NCI-H2196 (cell line): ENCODE results near the gene CCDC8.
"Not testable (repeated sequence)": the region's sequence is repeated elsewhere in the genome, so short reads cannot be mapped to it uniquely, and the experiment has no call there.

Experiments used
- DNase-seq: peaks from one replicate; lab custom pipeline; 2025; ENCODE audit not compliant: unreplicated experiment; lab: John Stamatoyannopoulos, UW

Gene CCDC8

DNA sequence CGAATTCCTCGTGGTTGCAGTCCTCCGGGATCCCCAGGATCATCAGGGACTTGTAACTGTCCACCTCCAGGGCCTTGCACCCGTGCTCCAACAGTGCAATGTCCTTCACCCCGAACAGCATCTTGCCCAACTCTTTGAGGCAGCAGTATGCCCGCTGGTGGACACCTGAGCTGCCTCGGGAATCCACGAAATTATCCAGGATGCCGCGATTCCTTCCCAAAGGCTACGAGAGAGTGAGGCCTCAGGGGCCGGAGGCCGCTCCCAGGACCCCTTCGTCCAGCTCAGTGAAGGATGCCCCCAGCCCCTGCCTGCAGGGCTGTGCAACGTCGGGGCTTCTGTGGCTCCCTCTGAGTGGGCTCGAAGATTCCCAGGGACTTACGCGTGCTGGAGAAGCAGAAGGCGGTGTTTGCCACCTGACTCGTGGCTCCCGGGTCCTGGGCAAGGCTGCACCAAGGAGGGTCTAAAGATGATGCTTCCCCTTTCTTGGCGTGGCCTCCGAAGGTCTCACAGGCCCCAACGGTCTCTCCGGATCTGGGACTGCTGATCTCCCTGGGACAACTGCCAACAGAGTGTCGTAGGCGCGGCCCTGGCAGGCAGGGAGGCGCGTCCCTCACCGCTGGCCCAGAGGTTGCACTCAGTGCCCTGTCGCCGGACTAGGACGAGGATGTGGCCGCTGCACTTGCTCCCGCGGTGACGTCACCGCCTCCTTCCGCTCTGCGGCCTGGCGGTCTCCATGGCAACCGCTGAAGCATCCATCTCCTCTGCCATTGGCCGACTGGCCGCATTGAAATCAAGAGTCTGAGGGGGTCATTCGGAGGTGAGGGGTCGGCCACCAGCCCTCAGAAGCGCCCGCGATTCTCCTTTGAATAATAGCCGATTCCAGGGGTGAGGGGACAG is 15.1 kb upstream of the CCDC8 start, which contains the start of gene PNMA8C:
Gene PNMA8C (minus strand): TSS at position 698 of the 897 bp plus-strand sequence. CDS start 577 bp downstream, at position 121.
- peak; percentile 91 for DNase-seq

DNA sequence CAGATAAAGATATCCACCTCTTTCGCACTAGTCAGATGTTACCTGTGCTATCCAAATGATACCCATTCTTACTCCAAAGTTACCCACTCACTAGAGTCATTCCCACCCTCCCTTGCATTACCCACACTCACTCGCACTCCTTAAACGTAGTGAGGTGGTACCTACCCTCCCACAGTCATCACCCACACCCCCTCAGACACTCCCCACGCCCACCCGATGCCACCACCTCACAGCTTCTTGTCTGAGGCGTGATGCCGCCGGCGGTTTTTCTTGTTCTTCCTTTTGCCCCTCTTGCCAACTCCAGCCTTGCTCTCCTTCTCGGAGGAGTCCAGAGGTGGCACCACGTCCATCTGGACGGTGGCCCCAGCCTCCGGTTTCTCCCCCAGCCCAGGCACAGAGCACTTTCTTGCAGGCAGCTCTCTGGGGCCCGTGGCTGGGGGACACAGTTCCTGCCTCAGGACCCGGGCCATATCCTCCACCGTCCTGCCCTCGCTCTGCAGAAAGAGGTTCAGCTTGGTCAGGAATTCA is 14.2 kb upstream of the CCDC8 start:
- DNase-seq = no peak

DNA sequence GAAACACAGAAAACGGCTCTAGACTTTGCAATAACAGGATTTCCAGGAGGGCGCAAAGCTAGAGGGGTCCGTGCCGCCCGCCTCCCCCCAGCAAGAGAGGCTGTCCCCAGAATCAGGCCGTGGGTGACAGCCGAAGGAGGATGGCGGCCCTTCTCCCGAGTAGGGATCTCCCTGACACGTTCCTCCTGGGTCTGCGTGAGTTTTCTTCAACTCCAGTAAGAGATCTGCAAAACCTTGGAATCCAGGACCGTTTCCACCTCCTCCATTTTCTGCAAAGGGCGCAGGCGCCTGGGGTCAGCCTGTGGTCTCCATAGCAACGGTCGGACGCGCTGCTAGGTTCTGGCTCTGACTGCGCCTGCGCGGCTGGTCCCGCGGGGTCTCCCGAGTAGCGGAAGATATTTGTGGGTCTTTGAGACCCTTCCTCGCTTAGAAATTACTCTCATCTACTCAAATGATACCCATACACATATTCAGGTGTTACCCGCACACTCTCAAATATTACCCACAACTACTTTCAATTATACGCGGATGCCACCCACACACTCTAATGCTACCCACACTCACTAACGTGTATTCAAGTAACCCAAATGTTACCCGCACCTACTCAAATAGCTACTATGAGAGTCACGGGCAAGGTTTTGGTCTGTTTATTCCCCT is 13.3 kb upstream of the CCDC8 start:
- peak; percentile 67 for DNase-seq

DNA sequence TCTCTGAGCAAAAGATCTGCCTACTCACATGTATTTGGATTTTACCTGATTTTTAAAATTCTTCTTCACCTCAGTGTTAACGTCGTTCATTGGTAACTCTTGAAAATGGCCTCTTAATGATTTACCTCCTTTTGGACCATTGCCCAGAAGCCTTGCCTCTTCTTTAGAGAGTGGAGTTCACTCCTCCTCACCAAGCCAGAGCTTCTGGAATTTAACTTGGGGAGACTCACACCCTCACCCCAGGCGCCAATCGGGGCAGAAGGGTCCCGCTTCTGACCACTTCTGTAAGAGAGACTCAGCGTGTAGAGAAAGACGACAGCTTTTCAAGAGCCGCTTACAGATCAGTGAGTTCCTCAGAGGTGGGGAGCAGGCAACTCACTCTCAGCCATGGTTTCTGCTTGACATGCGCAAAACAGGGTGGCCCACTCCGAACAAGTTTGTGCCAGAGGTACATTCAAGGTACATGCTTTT is 12.7 kb upstream of the CCDC8 start:
- DNase-seq = no peak

DNA sequence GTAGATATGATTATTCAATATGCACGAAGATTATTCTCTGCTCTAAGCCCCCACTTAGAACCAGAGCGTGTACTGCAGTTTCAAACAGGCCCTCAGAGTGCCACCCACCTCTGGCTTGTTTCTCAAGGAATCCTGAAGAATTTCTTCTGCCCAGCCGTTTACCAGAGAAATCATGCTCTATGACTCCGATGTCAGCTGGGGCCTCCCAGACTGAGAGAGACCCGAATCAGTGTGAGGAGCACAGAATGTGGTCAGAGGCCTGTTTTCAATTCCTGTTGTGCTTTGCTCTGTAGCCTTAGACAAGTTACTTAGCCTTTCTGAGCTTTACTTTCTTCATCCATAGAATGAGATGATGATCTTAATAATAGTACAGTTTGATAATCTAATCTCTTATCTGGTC is 9.8 kb upstream of the CCDC8 start:
- DNase-seq = no peak

DNA sequence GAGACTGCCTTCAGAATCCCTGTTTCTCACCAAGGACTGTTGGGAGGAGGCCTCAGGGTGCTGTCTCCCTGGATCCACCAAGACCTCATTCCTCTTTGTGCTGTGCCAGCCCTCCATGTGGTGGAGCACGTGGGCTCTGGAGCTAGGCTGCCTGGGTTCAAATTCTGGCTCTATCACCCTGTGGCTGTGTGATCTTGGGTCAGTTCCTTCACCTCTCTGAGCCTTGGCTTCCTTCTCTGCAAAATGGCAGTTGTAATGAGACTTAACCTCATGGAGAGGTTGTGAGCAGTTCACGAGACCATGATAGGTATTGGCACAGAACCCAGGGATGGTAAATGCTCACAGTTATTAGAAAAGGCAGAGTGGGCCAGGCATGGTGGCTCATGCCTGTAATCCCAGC is 9.0 kb upstream of the CCDC8 start:
- no peak for DNase-seq

DNA sequence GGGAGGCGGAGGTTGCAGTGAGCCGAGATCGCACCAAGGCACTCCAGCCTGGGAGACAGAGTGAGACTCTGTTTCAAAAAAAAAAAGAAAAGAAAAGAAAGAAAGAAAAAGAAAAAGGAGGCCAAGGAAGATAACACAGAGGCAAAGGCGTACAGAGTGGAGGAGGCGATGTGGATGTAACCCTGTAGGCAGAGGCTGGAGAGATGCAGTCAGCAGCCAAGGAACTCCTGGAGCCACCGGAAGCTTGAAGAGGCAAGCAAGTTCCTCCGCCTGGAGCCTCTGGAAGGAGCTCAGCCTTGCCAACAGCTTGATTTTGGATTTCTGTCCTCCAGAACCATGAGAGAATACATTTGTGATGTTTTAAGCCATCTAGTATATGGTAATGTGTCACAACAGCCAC is 6.7 kb upstream of the CCDC8 start:
- no peak for DNase-seq

DNA sequence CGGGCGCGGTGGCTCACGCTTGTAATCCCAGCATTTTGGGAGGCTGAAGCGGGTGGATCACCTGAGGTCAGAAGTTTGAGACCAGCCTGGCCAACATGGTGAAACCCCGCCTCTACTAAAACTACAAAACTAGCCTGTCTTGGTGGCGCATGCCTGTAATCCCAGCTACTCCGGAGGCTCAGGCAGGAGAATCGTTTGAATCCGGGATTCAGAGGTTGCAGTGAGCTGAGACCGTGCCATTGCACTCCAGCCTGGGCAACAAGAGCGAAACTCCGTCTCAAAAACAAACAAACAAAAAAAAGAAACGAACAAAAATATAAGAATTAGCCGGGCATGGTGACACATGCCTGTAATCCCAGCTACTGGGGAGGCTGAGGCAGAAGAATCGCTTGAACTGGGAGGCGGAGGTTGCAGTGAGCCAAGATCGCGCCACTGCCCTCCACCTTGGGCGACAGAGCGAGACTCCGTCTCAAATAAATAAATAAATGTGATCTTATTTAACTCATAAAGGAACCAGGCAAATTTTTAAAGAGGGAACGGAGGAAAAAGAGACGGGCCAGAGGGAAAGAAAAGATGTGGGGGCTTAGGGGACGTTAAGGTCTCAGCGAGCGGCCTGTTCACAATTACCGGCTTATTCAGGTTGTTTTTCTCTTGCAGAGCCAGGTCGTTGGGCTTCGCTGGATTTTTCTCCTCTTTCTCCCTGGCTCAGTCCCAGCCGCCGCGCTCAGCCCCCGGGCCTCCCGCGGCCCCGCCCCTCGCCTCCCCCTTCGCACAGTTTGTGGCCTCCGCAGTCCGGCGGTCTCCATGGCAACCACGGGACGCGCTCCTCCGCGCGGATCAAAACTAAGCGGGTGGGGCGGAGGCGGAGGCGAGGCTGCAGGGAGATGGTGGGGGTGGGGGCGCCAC is 2.7 kb upstream of the CCDC8 start:
- peak; percentile 95 for DNase-seq

DNA sequence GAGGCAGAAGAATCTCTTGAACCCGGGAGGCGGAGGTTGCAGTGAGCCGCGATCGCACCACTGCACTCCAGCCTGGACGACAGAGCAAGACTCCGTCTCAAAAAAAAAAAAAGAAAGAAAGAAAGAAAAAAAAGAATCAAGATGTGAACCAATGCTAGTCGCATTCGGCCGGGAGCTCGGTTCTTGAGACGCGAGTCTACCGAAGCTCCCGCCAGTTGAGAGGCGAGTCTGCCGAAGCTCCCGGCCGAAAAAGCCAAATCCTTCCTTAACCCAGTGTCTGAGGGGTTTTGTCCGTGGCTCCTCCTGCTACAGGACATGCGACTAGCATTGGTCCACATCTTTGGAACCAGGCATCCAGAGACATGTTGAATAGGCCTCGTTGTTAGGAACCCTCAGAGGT is 1.5 kb upstream of the CCDC8 start:
- not testable (repeated sequence) for DNase-seq

DNA sequence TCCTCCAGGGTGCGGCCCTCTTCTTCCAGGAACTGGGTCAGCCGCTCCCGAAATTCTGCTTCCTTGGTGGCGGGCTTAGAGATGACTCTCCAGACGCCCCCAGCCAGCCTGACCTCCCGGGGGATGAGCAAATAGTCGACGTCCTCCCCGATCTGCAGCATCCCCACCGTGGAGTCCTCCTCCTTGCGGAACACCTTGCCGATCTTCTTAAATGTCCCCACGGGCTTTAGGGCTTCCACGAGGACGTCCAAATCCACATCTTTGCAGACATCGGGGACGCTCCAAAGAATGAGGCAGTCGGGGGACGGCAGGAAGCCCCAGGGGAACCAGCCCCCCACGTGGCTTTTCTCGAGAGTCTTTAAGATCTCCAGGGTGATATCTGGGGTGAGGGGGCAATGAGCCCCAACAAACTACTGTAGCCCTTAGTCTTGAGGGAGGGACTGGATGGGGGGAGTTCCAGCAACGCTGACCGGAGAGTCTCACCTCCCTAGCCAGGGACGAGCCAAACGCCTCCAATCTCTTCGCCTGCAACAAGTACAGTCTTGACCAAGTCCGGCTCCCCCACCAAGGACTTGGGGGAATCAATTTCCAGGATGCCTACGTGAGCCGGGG is 608 bp downstream of the CCDC8 start:
- no peak for DNase-seq

DNA sequence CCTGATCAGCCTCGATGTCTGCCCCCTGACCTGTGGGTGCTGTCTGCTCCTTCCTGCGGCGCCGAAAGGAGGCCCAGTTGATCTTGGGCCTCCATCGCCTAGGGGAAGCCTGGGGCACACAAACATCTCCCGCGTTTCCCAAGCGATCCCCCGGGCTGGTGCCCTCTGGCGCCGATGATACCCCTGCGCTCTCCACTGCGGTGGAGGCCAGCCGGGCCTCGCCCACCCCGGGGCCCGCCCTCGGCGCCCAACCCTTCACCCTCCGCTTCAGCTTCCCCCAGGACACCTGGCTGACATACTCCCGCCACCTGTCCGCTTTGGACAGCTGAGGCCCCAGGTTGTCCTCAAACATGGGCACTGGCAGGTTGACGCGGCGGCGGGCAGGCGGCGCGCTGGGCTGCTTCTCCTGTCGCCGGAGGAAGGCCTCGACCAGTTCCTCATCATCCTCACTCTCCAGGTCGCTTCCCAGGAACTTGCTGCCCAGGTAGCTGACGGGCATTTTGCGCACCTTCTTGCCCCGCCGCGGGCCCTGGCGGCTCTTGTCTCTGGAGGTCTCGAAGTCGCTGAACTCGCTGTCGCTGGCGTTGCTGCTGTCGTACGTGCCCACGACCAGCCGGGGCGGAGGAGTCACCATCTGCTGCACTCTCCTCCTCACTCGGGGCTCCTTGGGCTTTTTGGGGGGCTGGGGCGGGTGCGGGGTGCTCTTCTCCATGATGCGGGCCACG is 1.3 kb downstream of the CCDC8 start:
- DNase-seq = no peak

DNA sequence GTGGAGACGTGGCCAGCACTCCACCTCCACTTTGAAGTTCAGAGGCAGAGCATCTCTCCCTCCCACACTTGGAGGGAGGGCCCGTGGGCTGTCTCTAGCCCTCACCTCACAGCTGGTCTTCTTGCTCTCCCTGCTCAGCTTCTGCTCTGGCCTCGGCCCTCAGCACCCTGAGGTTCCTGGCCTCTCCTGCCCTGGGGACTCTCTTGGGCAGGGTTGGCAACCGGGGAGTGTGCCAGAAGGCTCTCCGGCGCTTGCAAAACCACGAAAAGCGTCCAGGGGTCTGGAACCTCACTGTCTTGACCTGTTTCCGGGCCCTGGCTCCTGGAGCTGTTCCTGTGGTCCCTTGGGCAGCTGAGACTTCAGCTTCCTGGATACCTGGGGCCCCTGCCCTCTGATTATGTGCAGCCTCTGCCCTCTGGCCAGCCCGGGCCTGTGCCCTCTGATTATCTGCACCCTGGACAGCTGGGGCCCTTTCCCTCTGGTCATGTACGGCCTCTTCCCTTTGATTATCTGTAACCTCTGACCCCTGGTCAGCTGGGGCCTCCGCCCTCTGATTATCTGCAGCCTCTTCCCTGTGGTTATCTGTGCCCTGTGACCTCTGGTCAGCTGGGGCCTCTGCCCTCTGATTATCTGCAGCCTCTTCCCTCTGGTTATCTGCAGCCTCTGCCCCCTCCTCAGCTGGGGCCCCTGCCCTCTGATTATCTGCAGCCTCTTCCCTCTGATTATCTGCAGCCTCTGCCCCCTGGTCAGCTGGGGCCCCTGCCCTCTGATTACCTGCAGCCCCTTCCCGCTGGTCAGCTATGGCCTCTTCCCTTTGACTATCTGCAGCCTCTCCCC is 2.1 kb downstream of the CCDC8 start:
- no peak for DNase-seq

DNA sequence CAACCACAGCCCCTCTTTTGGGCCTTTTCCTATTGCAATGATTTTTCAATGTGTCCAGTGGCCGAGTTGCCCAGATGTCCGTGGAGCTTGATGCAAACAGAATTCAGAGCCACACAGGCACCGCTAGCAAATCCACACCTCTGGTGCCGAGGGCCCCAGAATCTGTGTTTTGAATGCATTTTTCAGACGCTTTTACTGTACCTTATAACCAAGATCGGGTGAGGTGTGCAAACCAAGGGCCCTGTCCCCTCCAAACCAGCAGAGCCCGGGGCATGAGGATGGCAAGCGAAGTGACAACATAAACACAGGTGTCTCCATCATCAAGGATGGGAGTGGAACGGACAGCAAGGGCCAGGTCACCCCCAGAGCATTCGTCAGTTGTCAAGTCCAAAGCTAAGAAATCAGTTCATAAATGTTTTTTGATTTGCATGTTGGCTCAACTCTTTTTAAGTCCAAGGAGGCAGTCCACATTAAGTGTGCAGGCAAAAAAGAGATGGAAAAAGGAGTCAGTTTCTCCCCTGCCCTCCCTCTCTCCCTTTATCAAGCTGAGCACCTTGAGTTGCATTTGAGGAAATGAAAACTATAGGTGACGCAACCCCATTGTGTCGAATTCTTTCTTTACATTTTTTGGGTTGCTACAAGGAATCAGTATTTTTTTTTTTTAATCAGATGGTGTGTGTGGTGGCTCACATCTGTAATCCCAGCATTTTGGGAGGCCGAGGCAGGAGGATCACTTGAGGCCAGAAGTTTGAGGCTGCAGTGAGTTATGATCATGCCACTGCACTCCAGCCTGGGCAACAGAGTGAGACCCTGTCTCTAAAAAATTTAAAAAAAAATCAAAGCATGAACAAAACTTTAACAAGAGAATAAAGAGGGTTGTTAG is 2.9 kb downstream of the CCDC8 start:
- no peak for DNase-seq

DNA sequence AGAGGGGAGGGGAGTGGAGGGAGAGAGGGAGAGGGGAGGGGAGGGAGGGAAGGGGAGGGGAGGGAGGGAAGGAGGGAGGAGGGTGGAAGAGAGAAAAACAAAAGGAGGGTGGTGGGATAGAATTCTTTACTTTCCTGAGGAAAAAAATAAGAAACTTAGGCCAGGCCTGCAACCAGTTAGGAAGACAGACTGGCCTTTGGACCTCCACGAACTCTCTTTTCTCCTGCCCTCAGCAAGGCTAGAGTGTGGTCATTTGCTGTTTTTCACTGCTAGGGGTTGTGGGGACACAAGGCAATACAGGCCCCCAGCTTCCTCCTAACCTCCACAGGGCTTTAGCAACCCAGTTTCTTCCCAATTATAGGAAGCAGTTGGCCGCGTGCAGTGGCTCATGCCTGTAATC is 4.2 kb downstream of the CCDC8 start:
- no peak for DNase-seq

DNA sequence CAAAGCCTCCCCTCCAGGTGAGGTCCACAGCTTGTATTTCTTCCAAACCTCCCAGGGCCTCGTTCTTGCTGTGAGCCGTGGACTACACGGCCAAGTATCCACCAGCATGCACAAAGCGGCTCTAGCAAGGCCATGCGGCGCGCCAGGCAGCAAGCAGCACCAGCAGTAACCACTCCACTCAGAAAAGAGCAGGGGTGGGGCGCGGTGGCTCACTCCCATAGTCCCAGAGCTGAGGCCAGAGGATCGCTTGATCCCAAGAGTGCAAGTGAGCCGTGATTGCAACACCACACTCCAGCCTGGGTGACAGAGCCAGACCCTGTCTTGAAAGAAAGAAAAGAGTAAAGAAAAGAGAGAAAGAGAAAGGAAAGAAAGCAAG is 4.7 kb downstream of the CCDC8 start:
- no peak for DNase-seq

DNA sequence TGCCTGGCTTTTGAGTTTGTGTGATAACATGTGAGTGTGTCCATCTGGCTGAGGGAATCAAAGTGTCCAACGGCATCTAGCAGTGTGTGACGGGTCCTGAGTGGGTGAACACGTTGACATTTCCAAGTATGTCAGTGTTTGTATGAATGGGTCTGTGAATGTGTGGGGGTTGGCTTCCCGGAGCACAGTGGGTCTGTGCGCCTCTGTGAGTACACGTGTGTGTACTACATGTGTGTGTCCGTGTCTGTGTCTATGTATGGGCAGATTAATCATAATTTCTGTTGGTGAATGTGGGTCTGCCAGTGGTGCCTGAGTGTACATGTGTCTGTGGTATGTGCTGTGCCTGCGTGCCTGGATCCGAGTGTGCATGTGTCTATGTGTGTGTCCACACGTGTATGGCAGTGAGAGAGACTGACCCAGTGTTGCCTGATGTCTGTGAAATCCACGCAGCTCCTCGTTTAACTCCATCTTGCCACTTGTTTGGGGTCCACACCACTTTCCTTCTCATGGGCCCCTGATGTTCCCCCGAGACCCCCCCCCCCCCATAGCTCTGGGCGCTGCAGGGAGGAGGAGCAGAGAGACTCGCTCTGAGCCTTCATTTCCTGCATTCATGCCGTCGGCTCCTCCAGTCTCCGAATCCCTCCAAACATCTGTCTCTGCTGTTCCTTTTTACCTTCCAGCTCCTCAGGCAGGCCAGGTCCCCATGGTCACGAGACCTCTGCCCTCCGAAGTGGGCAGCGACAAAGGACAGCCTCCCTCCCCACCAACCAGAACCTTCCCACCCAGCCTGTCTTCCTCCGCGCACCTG is 5.3 kb downstream of the CCDC8 start:
- no peak for DNase-seq

DNA sequence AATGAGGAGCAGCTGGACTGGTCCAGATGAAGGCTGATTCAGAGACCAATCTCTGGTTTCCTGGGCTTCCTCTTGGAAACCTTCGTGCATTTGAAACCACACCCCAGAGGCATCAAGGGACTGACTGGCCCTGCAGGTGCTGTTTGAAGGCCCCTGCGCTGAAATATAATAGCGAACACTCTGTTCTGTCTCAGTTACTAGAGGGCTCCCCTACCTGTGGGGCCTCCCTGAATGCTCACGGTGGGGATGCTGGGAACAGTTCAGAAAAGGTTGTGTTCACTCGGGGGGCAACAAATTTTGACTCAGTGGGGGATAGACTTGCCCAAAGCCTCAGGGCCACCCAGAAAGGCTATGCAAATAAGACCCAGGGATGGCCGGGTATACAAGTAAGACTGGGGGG is 6.4 kb downstream of the CCDC8 start:
- DNase-seq = peak; percentile 39
